HG03460 (cell line): ENCODE results near the gene PAGR1.

ENCODE experiments used
- ATAC-seq: cut with Tn5 transposase; IDR thresholded peaks from one replicate; pipeline ENCODE4 v1.9.1; 2021; ENCODE audit not compliant: unreplicated experiment

Gene PAGR1

DNA sequence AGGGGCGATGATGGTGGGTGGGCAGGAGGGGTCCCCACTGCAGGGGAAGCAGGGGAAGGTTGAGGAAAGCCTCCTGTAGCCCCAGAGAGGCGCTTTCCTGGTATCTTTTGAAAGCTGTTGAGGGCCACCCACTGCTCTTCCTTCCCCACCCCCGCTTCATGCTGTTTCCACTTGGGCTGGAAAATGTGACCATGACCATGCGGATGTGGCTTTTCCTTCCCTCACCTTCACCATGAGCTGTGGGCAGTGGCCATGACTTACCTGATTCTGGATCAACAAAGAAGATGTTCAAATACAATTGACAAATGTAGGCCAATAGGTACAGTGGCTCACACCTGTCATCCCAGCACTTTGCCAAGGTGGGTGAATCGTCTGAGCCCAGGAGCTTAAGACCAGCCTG lies 18.1 kb downstream of the PAGR1 start:
- no peak for ATAC-seq

DNA sequence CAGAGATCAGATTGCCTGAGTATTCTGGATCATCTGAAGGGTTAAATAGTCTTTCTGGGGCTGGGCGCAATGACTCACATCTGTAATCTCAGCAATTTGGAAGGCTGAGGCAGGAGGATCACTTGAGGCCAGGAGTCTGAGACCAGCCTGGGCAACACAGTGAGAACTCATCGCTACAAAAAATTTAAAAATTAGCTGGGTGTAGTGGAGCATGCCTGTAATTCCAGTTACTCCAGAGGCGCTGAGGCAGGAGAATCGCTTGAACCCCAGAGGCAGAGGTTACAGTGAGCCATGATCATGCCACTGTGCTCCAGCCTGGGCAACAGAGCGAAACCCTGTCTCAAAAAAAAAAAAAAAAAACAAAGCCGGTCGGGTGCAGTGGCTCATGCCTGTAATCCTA lies 20.0 kb downstream of the PAGR1 start:
- no peak for ATAC-seq

- no peak for ATAC-seq
These were observed 20.7 kb downstream of the PAGR1 start for GRCh38 chr16:29836623-29837022.

DNA sequence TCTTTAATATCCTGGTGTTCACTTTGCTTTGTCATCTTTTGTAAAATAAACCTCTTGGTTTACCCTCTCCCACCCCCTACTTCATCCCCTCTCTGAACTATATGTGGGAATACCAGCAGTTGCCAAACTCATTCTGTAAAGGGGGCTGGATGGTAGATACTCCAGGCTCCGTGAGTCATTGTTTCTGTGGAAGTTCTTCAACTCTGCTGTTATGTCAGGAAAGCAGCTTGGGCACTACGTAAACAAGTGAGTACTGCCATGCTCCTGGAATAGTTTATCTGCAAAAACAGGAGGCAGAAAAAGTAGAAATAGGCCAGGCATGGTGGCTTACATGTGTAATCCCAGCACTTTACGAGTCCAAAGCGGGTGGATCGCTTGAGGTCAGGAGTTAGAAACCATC lies 21.9 kb downstream of the PAGR1 start:
- no peak for ATAC-seq

DNA sequence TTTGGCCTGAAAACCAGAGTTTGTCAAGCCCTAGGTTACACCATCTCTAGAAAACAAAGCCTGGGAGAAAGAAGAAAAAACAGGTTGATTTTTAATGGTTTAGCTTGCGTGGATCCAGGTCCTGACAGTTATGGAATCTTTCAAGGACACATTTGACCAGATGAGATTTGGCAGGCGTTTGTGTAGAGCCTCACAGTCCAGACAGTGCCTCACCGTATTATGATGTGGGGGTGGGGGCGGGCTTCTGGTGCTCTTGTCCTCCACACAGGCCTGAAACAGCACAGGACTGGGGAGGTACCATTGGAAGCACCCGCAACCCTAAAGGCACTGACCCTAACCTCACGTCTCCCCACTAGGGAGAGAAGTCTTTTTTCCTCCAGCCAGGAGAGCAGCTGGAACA lies 23.9 kb downstream of the PAGR1 start:
- no peak for ATAC-seq

DNA sequence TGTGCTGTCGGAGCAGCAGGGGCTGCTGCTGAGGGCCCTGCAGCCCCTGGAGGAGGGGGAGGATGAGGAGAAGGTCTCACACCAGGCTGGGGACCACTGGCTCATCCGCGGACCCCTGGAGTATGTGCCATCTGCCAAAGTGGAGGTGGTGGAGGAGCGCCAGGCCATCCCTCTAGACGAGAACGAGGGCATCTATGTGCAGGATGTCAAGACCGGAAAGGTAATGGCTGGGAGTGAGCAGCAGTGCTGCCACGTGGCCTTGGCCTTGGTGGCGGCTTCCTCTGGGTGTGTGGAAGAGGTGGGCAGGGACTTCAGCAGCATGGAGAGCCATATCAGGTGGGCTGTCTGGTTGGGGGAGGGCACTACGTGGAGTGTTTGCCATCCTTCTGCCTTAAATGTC lies 24.3 kb downstream of the PAGR1 start:
- no peak for ATAC-seq

DNA sequence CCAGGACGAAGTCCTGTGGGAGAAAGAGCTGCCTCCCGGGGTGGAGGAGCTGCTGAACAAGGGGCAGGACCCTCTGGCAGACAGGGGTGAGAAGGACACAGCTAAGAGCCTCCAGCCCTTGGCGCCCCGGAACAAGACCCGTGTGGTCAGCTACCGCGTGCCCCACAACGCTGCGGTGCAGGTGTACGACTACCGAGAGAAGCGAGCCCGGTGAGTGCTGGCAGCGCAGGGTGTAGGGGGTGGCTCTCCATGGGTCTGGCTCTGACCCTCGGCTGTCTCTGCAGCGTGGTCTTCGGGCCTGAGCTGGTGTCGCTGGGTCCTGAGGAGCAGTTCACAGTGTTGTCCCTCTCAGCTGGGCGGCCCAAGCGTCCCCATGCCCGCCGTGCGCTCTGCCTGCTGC lies 25.7 kb downstream of the PAGR1 start:
- no peak for ATAC-seq

DNA sequence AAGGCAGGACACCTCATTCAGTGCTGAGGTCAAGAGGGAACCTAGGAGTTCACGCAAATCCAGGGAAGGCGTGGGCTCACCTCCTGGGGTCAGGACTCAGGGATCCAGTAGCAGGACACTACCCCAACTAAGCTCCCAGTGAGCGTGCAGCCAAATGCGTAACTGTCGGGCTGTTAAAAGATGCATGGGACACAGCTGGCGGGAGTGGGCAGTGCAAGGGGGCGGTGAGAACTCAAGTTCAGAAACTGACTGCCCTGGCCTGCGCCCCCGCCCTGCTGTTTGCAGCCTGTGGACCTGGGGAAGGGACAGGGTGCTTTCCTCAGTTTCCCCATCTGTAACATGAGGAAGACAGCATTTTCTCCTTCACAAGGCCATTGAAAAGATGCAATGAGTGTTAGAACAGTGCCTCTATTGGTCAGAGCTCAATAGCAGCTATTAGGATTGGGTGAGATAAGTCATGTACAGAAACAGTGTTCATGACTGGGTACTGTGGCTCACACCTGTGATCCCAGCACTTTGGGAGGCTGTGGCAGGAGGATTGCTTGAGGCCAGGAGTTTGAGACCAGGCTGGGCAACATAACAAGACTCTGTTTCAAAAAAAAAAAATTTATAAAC lies 26.9 kb downstream of the PAGR1 start:
- no peak for ATAC-seq

DNA sequence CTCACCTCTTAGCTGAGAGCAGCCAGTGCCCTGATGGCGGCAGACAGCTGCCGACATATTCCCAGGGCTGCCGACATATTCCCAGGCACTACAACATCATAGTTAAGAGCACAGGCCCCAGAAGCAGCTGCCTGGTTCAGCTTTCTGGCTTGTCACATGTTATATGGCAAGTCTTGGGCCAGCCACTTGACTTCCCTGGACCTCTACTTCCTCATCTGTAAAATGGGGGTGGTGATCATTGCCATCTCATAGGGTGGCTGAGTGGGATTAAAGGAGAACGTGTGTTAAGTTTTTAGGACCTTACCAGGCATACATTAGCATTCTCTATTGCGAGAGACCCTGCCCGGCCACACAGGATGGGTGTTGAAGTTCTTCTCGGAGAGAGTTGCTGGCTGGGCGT lies 28.0 kb downstream of the PAGR1 start:
- ATAC-seq: no peak

DNA sequence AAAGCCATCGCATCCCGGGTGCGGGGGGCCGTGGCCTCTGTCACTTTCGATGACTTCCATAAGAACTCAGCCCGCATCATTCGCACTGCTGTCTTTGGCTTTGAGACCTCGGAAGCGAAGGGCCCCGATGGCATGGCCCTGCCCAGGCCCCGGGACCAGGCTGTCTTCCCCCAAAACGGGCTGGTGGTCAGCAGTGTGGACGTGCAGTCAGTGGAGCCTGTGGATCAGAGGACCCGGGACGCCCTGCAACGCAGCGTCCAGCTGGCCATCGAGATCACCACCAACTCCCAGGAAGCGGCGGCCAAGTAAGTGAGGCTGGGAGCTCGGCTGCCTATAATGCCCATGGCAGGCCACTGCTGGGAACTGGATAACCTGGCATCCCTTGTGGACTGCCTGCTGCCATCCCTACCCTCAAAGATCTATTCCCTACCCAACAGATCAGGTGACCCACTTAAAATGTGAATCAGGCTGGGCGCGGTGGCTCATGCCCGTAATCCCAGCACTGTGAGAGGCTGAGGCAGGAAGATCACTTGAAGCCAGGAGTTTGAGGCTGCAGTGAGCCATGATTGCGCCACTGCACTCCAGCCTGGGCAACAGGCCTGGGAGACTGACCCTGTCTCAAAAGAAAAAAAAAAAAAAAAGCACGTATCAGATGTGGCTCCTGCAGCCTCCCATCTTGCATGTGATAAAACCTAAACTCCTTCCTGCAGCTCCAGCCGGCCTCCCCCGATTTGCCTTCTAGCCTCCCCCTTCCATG lies 28.8 kb downstream of the PAGR1 start:
- ATAC-seq: no peak

GRCh38 chr16:29845656-29846055 lies 29.7 kb downstream of the PAGR1 start:
- ATAC-seq: no peak

DNA sequence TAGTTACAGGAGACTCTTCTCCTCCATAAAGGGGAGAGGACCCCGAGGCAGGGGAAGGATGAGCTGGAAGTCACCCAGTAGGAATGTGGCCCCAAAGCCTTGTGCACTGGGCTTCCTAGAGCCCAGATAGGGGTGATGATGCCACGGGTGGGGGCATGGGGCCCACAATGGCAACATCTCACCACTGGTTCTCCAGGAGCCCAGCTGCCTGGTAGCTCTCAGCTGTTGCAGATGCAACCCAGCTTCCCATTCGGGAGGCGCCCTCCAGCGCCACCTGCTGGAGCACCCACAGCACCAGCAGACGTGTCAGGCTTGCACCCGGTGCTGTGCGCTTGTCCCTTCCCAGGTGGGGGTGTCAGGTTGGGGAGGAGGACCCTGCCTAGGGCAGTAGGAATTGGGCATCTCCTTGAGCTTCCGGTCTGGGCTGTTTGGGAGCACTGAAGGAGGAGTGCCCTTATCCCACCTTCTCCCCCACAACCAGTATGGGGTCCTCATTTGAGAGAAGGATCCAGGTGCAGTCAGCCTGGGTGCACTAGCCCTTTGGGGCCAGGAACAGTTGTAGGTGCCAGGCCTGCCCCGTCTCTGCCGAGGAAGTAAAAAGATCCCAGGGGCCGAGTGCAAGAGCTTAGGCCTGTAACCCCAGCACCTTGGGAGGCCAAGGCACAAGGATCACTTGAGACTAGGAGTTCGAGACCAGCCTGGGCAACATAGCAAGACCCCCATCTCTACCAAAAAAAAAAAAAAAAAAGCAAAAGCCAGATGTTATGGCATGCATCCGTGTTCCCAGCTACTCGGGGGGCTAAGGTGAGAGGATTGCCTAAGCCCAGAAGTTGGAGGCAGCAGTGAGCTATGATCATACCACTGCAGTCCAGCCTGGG lies 32.7 kb downstream of the PAGR1 start:
- ATAC-seq: no peak

DNA sequence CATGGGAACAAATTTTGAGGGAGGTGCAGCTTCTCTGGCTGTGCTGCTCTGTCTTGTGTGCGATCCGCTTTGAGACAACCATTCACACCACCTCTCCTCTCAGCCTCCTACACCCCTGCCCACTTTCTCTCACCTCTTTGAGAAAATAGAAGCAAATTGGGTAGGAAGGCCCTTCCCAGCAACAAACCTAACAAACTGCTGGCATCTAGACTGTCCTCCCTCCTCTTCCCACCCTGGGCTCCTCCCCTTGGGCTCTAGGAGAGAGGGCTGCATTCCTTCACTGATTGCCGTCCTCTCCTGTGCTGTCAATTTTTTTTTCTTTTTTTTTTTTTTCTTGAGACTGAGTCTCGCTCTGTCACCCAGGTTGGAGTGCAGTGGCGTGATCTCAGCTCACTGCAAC lies 33.6 kb downstream of the PAGR1 start:
- ATAC-seq: no peak

GRCh38 chr16:29850998-29851397 lies 35.0 kb downstream of the PAGR1 start:
- no peak for ATAC-seq

DNA sequence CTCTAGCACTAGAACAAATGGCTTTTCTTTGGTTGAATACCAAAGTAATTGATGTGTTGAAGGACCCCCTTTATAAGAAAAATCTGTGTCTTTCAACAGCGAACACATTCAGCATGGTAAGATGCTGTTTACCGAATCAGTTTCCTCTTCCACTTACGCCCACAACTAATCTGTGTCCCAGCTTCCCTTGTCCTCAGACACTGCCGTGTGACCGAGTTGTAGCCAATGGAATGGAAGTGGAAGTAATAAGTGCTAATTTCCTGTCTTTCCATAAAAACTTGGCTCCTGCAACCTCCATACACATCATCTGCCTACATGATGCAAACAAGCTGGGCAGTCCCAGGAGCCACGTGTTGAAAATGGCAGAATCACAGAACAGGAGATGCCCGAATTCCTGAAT lies 36.7 kb downstream of the PAGR1 start:
- ATAC-seq: no peak

DNA sequence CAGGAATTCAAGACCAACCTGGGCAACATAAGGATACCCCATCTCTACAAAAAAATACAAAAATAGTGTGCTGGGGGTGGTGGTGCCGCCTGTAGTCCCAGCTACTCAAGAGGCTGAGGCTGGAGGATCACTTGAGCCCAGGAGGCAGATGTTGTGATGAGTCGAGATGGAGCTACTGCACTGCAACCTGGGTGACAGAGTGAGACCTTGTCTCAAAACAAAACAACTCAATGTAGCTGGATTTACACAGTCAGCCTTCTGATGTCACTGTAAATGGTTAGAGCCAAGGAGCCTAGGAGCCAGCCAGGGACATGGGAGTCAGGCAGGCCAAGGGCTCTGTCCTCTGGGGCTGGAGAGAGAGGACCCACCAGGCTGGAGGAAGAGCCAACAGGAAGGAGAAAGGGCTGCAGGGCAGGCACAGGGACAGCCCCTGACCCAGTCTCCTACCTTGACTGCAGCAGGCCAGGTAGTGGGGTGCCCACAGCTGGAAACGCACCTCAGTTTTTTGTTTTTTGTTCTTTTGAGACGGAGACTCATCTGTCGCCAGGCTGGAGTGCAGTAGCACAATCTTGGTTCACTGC lies 38.7 kb downstream of the PAGR1 start:
- ATAC-seq: no peak

- ATAC-seq: no peak
These were observed 41.3 kb downstream of the PAGR1 start for GRCh38 chr16:29857133-29857760.

- no peak for ATAC-seq
These were observed 42.3 kb downstream of the PAGR1 start for GRCh38 chr16:29858149-29858849.

DNA sequence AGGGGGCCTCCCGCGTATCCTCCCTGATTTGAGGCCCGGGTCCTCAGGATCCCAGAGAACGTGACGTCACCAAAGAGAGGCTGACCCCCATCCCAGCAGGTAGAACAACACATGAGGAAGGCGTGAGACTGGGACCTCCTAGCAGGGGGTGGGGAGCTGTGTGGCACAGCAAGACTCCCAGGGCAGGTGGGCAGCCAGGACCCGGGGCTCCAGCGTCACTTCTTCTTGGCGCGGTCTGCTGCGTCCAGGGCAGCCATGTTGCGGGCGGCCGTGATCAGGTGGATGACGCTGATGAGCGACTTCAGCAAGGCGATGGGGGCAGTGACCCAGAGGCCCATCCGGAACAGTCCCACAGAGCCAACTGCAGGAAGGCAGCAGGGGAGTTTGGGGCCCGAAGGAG lies 43.0 kb downstream of the PAGR1 start:
- no peak for ATAC-seq

DNA sequence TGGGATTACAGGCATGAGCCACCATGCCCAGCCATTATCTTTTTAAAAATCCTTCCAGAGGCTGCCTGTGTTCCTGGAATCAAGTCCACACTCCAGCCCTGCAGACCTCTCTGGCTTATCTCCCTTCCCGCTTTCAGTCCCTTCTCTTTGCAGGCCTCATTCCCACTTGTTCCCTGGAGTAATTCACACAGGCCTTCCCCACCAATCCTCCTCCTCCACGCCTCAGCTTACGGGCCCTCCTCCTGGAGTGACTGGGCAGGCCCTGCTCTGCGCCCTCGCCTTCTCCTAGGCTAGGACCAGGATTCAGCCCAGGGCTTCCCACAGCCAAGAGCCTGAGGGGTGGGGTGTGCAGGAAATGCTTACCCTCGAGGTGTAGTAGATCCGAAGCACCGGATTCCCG lies 44.3 kb downstream of the PAGR1 start:
- no peak for ATAC-seq
